ENCODE results near the gene PKMYT1. TPM values are rescaled to one million over a fixed set of nuclear protein-coding genes. Genes with fewer than 3 reads are reported as not detected.

The PKMYT1 gene
- total RNA-seq, 2 donors from 2014 or later: 125 to 193 TPM

GRCh38 chr16:2962334-2963073, 17.7 kb downstream of the PKMYT1 start:
- H3K9me3 Mint-ChIP-seq: no peaks in the 10 kb centered on the region
- H3K27ac Mint-ChIP-seq: no peak overlapping the region
- DNase-seq (ENCODE audit: low spot score in 2 of 2): no peak
- no peaks in the 10 kb centered on the region for H3K36me3 Mint-ChIP-seq
- ATAC-seq: no peak

- Mint-ChIP-seq H3K9me3 (no peaks in the 10 kb centered on the region), H3K27ac (no peak overlapping the region)
- no peak for ATAC-seq
Measured at GRCh38 chr16:2960183-2961010, 19.8 kb downstream of the PKMYT1 start.

GRCh38 chr16:2959206-2959605, 21.0 kb downstream of the PKMYT1 start:
- Mint-ChIP-seq H3K27ac (no peak overlapping the region), H3K9me3 (no peaks in the 10 kb centered on the region), H3K36me3 (no peaks in the 10 kb centered on the region)
- ATAC-seq (no peak), DNase-seq (ENCODE audit: low spot score in 2 of 2) (no peak)

More at GRCh38 chr16:2960183-2961010, 19.8 kb downstream of the PKMYT1 start:
- no peak for DNase-seq (ENCODE audit: low spot score in 2 of 2)
- no peaks in the 10 kb centered on the region for H3K36me3 Mint-ChIP-seq

- DNase-seq (ENCODE audit: low spot score in 2 of 2): no peak
- H3K27ac Mint-ChIP-seq: no peak overlapping the region
- no peak for ATAC-seq
- H3K36me3 Mint-ChIP-seq: no peaks in the 10 kb centered on the region
- H3K9me3 Mint-ChIP-seq: no peaks in the 10 kb centered on the region
Measured at GRCh38 chr16:2956579-2956956, 23.7 kb downstream of the PKMYT1 start.

GRCh38 chr16:2955779-2956578, 24.3 kb downstream of the PKMYT1 start:
- no peak overlapping the region for H3K27ac Mint-ChIP-seq
- no peak for DNase-seq (ENCODE audit: low spot score in 2 of 2)

GRCh38 chr16:2955438-2955778, 24.8 kb downstream of the PKMYT1 start:
- ATAC-seq (no peak), DNase-seq (ENCODE audit: low spot score in 2 of 2) (no peak)
- Mint-ChIP-seq H3K36me3 (no peaks in the 10 kb centered on the region), H3K9me3 (no peaks in the 10 kb centered on the region), H3K27ac (no peak overlapping the region)

More at GRCh38 chr16:2955779-2956578, 24.3 kb downstream of the PKMYT1 start:
- Mint-ChIP-seq H3K36me3 (no peaks in the 10 kb centered on the region), H3K9me3 (no peaks in the 10 kb centered on the region)
- ATAC-seq: peak; percentile 25 to 39

- Mint-ChIP-seq H3K27ac (no peak overlapping the region), H3K36me3 (no peaks in the 10 kb centered on the region), H3K9me3 (no peaks in the 10 kb centered on the region)
- DNase-seq (ENCODE audit: low spot score in 2 of 2): no peak
- ATAC-seq: no peak
Measured at GRCh38 chr16:2954656-2955381, 25.4 kb downstream of the PKMYT1 start.

GRCh38 chr16:2953706-2954627, 26.3 kb downstream of the PKMYT1 start:
- no peak for ATAC-seq
- H3K36me3 Mint-ChIP-seq: peaks cover 0 to 4% of the 10 kb centered on the region in 2 donors
- DNase-seq (ENCODE audit: low spot score in 2 of 2): no peak
- H3K27ac Mint-ChIP-seq: no peak overlapping the region
- H3K9me3 Mint-ChIP-seq: no peaks in the 10 kb centered on the region

- ATAC-seq: peak in 1 of 2 donors; percentile 20
- DNase-seq (ENCODE audit: low spot score in 2 of 2): no peak
- Mint-ChIP-seq H3K9me3 (no peaks in the 10 kb centered on the region), H3K36me3 (peaks cover 0 to 6% of the 10 kb centered on the region in 2 donors), H3K27ac (peak overlapping the region in 1 of 2 donors; percentile 65)
Measured at GRCh38 chr16:2952679-2953078, 27.6 kb downstream of the PKMYT1 start.

- DNase-seq (ENCODE audit: low spot score in 2 of 2): no peak
- peaks cover 0 to 6% of the 10 kb centered on the region in 2 donors for H3K36me3 Mint-ChIP-seq
- no peaks in the 10 kb centered on the region for H3K9me3 Mint-ChIP-seq
- H3K27ac Mint-ChIP-seq: no peak overlapping the region
- no peak for ATAC-seq
Measured at GRCh38 chr16:2950773-2951172, 29.5 kb downstream of the PKMYT1 start.

GRCh38 chr16:2950353-2950724, 29.9 kb downstream of the PKMYT1 start:
- no peak for ATAC-seq
- no peak overlapping the region for H3K27ac Mint-ChIP-seq
- H3K36me3 Mint-ChIP-seq: peaks cover 0 to 6% of the 10 kb centered on the region in 2 donors
- no peak for DNase-seq (ENCODE audit: low spot score in 2 of 2)
- no peaks in the 10 kb centered on the region for H3K9me3 Mint-ChIP-seq

GRCh38 chr16:2949705-2950352, 30.4 kb downstream of the PKMYT1 start:
- H3K27ac Mint-ChIP-seq: no peak overlapping the region

GRCh38 chr16:2948807-2949704, 31.2 kb downstream of the PKMYT1 start:
- no peak for DNase-seq (ENCODE audit: low spot score in 2 of 2)
- Mint-ChIP-seq H3K36me3 (peaks cover 0 to 6% of the 10 kb centered on the region in 2 donors), H3K9me3 (no peaks in the 10 kb centered on the region), H3K27ac (no peak overlapping the region)
- ATAC-seq: no peak

More at GRCh38 chr16:2949705-2950352, 30.4 kb downstream of the PKMYT1 start:
- ATAC-seq (no peak), DNase-seq (ENCODE audit: low spot score in 2 of 2) (no peak)
- Mint-ChIP-seq H3K36me3 (peaks cover 0 to 6% of the 10 kb centered on the region in 2 donors), H3K9me3 (no peaks in the 10 kb centered on the region)

- Mint-ChIP-seq H3K27ac (no peak overlapping the region), H3K36me3 (peaks cover 0 to 6% of the 10 kb centered on the region in 2 donors), H3K9me3 (no peaks in the 10 kb centered on the region)
- DNase-seq (ENCODE audit: low spot score in 2 of 2) (no peak), ATAC-seq (no peak)
Measured at GRCh38 chr16:2946649-2947048, 33.6 kb downstream of the PKMYT1 start.

All from activated naive CD4-positive, alpha-beta T cell treated with anti-CD3 and anti-CD28 coated beads, Interleukin-2, amount 50 U/mL, for 72 hours (primary cell).